Thyroid gland (tissue), 4 donors: Measurements from ENCODE around the gene SEC16B.

Experiments used
- POLR2A ChIP-seq, 2 donors: fragments of 450-650 bp; IDR thresholded peaks; one replicate each; pipeline ENCODE4 v1.6.1; 2017; ENCODE audit warnings: antibody characterized with exemption in 2 of 2, mild to moderate bottlenecking in 2 of 2, moderate library complexity in 1 of 2
- TF ChIP-seq, protein P1 (sequence below), 6 experiments: fragments of 200-600 bp in 3 of 6; fragments of 450-650 bp in 3 of 6; sonication (generic) in 3 of 6; IDR thresholded peaks; one replicate each; pipeline ENCODE4 v1.5.1; 2016 to 2019; ENCODE audit warnings: antibody characterized with exemption in 6 of 6, mild to moderate bottlenecking in 2 of 6, inconsistent platforms in 1 of 6, moderate library complexity in 1 of 6

DNA sequence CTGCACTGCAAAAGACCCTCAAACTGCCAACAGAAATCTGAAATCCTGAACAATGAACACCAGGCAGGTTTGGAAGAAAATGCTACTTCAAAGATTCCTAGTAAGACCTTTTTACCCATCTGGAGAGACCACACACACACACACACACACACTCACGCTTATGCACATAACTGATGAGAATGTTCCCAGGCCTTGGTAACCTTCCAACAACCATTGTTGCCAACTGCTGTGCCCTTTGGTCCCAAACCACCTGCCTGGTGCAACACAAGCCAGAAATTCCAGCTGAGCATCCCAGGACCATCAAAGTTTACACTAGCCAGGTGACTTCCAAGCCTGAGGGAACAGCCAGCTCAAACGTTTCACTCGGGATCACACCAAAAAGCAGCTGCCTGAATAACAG lies 56.9 kb downstream of the SEC16B start:
- TF ChIP-seq, protein P1, sequence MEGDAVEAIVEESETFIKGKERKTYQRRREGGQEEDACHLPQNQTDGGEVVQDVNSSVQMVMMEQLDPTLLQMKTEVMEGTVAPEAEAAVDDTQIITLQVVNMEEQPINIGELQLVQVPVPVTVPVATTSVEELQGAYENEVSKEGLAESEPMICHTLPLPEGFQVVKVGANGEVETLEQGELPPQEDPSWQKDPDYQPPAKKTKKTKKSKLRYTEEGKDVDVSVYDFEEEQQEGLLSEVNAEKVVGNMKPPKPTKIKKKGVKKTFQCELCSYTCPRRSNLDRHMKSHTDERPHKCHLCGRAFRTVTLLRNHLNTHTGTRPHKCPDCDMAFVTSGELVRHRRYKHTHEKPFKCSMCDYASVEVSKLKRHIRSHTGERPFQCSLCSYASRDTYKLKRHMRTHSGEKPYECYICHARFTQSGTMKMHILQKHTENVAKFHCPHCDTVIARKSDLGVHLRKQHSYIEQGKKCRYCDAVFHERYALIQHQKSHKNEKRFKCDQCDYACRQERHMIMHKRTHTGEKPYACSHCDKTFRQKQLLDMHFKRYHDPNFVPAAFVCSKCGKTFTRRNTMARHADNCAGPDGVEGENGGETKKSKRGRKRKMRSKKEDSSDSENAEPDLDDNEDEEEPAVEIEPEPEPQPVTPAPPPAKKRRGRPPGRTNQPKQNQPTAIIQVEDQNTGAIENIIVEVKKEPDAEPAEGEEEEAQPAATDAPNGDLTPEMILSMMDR (IDR thresholded peaks at IDR 0.05) = no peak
- TF ChIP-seq POLR2A (IDR thresholded peaks at IDR 0.05) = no peak
